ENCODE data around the gene P4HA1. TPM values are rescaled to one million over a fixed set of nuclear protein-coding genes. Genes with fewer than 3 reads are reported as not detected.

Gene P4HA1
- total and polyA plus RNA-seq, 12 donors = 9.2 to 109 (median 45.1) TPM

DNA sequence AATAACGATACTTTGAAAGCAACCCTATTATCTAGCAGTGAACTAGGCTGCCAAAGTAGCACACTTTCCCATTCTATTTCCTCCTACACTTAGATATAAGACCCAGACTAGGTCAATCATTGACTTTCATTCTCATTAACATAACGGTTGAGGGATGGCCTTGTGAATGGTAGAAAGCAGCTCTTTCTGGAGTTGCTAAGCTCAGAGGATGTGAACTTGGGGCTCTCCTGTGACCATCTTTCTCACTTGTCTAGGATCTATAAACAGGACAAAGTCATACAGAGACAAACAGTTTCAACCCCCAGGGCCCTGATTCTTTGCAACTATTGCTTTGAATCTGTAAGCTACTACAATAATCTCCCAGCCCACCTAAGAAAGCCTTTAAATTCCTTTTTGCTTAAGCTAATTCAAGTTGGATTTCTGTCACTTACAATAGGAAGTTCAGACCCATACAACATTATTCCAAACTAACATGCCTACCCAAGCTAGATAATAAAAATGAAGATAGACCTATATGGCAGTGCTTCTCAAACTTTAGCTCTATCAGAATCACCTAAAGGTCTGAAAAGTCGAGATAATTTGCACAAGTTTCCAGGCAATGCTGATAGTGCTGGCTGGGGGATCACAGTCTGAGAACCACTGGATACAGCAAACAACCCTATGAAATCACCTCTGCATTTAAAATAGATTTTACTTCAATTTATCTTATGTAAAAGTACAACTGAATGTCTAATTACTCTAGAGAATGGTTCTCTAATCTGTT lies 16.7 kb downstream of the P4HA1 start:
- H3K4me3 ChIP-seq = no peak overlapping the region
- H3K9me3 ChIP-seq (replicated peaks in 1 of 3) = no peaks in the 10 kb centered on the region
- no peaks in the 10 kb centered on the region for H3K27me3 ChIP-seq
- H3K4me1 ChIP-seq (replicated peaks in 1 of 2) = peaks cover 26 to 45% of the 10 kb centered on the region in 2 donors
- TF ChIP-seq POLR2A (IDR thresholded peaks at IDR 0.05) = no peak
- TF ChIP-seq, protein P1, sequence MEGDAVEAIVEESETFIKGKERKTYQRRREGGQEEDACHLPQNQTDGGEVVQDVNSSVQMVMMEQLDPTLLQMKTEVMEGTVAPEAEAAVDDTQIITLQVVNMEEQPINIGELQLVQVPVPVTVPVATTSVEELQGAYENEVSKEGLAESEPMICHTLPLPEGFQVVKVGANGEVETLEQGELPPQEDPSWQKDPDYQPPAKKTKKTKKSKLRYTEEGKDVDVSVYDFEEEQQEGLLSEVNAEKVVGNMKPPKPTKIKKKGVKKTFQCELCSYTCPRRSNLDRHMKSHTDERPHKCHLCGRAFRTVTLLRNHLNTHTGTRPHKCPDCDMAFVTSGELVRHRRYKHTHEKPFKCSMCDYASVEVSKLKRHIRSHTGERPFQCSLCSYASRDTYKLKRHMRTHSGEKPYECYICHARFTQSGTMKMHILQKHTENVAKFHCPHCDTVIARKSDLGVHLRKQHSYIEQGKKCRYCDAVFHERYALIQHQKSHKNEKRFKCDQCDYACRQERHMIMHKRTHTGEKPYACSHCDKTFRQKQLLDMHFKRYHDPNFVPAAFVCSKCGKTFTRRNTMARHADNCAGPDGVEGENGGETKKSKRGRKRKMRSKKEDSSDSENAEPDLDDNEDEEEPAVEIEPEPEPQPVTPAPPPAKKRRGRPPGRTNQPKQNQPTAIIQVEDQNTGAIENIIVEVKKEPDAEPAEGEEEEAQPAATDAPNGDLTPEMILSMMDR (IDR thresholded peaks at IDR 0.05) = no peak
- no peak overlapping the region for H3K27ac ChIP-seq
- WGBS, 4 donors = 90 to 95% (median 94%) methylated on average over 3 of the region's 3 CpGs
- intact Hi-C loops (cut with DNase I) = no loop called here
- H3K36me3 ChIP-seq (replicated peaks in 1 of 2) = no peaks in the 10 kb centered on the region
- no peak for DNase-seq

DNA sequence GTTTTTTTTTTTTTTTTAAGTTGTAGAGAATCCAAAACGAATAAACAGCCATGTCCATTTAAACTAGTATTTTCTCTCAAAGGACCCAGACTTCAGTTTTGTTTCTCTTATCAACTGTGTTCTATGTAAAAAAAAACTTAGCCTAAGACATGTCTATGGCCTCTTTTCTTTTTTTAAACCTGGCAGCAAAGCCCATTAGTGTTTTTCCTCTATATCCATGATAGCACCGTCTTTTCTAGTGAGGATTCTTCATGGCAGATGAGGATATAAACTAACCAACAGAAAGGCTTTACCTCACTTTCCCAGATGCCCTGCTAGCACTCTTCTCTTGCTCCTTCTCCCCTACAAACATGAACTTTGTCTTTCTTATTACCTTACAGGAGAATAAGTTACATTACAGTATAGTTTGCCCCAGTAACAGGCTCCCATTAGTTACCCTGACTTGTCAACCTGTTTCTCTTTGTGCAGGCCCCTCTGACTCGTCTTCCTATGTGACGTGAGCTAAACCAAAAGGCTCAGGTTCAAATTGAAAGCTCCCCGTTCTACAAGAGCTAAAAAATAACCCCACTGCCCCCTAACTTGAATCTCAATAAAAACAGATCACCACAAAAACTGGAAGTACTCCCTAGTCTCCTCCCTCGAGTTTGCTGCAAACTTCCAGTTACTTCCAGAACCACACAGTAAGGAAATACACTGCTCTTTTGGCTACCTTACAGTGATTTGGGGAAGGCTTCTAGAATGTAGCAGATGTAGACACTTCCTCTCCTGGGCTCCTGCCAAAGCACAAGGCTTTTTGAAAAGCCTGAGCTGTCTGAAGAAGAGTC lies 20.1 kb downstream of the P4HA1 start:
- Histone ChIP-seq H3K27ac (peak overlapping the region in 4 of 5 donors; percentile 69 to 92 (median 76)), H3K27me3 (no peaks in the 10 kb centered on the region), H3K36me3 (replicated peaks in 1 of 2) (peaks cover 0 to 23% of the 10 kb centered on the region in 2 donors), H3K9me3 (replicated peaks in 1 of 3) (no peaks in the 10 kb centered on the region), H3K4me1 (replicated peaks in 1 of 2) (peaks cover 19 to 33% of the 10 kb centered on the region in 2 donors), H3K4me3 (peak overlapping the region in 1 of 4 donors; percentile 17)
- DNase-seq = peak; percentile 73 to 87 (median 82)
- intact Hi-C loops (cut with DNase I) = no loop called here
- TF ChIP-seq POLR2A (IDR thresholded peaks at IDR 0.05) = no peak
- TF ChIP-seq, protein P1 (IDR thresholded peaks at IDR 0.05) = no peak
- WGBS, 4 donors = 22 to 25% (median 23%) methylated on average over 6 of the region's 6 CpGs

DNA sequence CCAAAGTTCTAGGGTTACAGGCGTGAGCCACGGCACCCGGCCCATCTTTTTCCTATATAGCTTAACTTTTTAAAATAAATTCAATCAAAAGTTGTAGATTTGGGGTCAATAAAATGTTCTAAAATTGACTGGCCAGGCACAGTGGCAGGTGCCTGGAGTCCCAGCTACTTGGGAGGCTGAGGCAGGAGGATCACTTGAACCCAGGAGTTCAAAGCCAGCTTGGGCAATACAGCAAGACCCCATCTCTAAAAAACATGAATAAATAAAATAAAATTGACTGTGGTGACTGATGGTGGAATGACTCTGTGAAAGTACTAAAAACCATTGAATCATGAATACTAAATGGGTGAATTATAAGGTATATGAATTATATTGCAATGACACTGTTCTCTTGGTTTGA lies 20.8 kb downstream of the P4HA1 start:
- H3K27ac ChIP-seq = peak overlapping the region in 2 of 5 donors; percentile 69 to 92
- H3K4me1 ChIP-seq (replicated peaks in 1 of 2) = peaks cover 19 to 33% of the 10 kb centered on the region in 2 donors
- DNase-seq = no peak
- intact Hi-C loops (cut with DNase I) = no loop called here
- no peak for TF ChIP-seq POLR2A (IDR thresholded peaks at IDR 0.05)
- TF ChIP-seq, protein P1 (IDR thresholded peaks at IDR 0.05) = no peak
- H3K4me3 ChIP-seq = no peak overlapping the region
- H3K36me3 ChIP-seq (replicated peaks in 1 of 2) = peaks cover 0 to 30% of the 10 kb centered on the region in 2 donors
- WGBS, 4 donors = 79 to 100% (median 98%) methylated on average over 3 of the region's 3 CpGs
- no peaks in the 10 kb centered on the region for H3K27me3 ChIP-seq
- no peaks in the 10 kb centered on the region for H3K9me3 ChIP-seq (replicated peaks in 1 of 3)

DNA sequence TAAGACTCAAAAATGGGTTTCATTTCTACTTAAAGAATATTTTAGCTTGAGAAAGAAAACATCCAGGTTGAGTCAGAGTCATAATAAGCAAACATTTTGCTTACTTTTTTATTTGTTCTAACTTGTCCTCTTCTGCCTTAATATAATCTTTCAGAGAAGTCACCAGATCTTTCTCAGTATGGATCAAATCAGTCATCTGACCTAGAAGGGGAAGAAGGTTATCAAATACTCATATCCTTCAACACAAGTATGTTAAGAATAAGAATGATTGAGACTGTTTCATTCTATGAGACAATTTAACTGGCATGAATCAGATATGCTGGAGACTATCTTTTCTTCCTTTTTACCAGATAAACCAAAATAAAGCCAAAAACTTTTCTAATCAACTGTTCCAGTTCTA lies 23.0 kb downstream of the P4HA1 start:
- no peak overlapping the region for H3K4me3 ChIP-seq

More for the DNA sequence above, 23.0 kb downstream of the P4HA1 start:
- no peaks in the 10 kb centered on the region for H3K9me3 ChIP-seq (replicated peaks in 1 of 3)
- TF ChIP-seq, protein P1 (IDR thresholded peaks at IDR 0.05) = no peak
- no peak for TF ChIP-seq POLR2A (IDR thresholded peaks at IDR 0.05)
- H3K27ac ChIP-seq = no peak overlapping the region
- H3K36me3 ChIP-seq (replicated peaks in 1 of 2) = peaks cover 0 to 36% of the 10 kb centered on the region in 2 donors
- DNase-seq = no peak
- H3K4me1 ChIP-seq (replicated peaks in 1 of 2) = peaks cover 19 to 33% of the 10 kb centered on the region in 2 donors
- no peaks in the 10 kb centered on the region for H3K27me3 ChIP-seq
- intact Hi-C loops (cut with DNase I) = no loop called here
